HTERT RPE-1 (cell line): Measurements from ENCODE around the gene CD248.

Experiments
- in situ Hi-C: fragments of 300-500 bp; cut with MboI; formaldehyde crosslinking; loops from 4 replicates; pipeline ENCODE4 v1.14.3; 2020; ENCODE audit warnings: low sequenced_read_pairs

The CD248 gene

DNA sequence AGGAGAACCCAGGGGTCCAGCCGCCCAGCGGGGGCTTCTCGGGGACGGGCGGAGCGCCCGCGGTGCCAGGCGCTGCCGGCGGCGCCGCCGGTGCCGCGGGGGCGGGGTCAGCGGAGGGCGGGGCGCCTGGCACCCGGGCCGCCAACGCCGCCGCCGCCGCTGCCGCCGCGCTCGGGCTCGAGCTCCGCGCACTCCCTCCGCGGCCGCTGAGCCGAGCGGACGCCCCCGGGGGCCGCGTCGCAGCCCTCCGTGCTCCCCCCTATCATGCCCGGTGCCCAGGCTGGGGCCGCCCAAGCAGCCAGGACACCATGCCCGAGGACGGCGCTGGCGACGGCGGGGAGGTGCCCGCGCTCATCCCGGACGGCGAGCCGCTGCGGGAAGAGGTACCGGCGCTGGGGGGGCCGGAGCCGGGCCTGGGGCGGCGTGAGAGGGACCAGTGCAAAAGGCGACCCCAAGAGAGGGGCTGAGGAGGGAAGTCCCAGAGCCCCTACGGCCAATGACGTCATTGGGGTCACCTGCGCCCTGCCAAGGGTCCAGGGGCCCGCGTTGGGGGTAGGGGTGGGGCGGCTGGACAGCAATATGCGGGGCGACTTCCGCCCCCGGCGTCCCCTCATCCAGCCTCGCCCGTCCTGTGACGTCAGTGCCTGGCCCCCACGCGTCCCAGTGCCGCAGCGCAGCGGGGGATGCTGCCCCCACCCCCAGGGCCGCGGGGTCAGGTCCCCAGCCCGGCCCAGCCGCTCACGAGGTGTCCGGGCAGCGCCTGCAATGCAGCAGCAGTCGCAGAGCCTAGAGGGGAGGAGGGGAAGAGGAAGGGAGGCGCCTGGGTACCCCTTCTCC, 24.9 kb downstream of the CD248 start, which contains the start of gene TMEM151A:
Gene TMEM151A (plus strand): TSS at position 189 of the 837 bp plus-strand sequence. CDS start 120 bp downstream, at position 309.
- in situ Hi-C loops = no loop called here

GRCh38 chr11:66291303-66291705, 25.5 kb downstream of the CD248 start:
- in situ Hi-C loops = no loop called here

DNA sequence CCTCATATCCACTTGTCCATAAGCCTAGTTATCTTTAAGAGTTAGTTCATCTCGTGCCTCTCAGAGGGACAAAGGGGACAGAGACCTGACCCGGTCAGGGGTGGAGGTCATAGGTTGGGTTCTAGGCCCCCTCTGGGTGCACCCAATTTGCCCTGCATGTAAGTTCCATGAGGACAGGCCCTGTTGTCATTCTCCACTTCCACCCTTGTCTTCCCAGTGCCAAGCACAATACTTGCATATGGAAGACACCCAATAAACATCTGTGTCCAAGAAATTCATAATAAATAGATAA, 26.6 kb downstream of the CD248 start:
- in situ Hi-C loops = no loop called here

DNA sequence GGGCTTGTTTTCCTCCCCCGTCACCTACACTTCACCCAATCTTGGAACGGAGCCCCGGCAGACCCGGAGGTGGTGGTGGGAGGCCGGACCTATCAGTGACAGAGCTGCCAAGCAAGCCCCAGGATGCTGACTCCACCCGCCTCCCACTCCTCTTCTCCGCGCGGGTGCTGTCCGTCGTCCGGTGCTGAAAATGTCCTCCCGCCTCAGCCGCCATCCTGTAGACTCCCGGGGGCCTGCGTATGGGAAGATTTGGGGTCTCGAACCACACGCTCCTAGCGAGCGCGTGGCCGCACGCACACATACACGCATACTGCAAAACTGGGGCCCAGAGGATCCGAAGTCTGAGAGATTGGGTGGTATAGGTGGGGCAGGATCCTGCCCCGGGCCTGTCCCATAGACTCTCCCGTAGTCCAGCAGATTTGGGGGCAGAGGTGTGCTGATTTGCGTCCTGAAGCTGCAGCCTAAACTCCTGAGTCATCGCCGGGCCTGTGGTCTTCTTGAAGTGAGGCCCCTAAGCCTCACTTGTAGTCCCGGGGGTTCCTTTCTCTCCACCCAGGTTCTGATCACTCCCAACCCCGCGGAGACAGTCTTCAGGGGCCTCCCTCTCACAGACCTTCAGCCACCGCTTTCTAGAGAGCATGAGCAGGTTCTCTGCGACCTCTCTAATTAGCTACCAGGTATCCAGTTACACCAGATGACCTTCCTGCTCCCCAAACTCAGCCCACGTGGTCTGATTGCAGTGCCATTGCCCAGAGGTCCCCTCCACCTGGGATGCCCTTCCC, 27.1 kb downstream of the CD248 start:
- in situ Hi-C loops = no loop called here

- in situ Hi-C loops = no loop called here
These were observed 27.9 kb downstream of the CD248 start, which contains the start of gene YIF1A for GRCh38 chr11:66288671-66289547. TSS of gene YIF1A (minus strand) at chr11:66289143. CDS start at chr11:66288985, 158 bp downstream.

GRCh38 chr11:66287889-66288670, 28.8 kb downstream of the CD248 start:
- in situ Hi-C loops = no loop called here

DNA sequence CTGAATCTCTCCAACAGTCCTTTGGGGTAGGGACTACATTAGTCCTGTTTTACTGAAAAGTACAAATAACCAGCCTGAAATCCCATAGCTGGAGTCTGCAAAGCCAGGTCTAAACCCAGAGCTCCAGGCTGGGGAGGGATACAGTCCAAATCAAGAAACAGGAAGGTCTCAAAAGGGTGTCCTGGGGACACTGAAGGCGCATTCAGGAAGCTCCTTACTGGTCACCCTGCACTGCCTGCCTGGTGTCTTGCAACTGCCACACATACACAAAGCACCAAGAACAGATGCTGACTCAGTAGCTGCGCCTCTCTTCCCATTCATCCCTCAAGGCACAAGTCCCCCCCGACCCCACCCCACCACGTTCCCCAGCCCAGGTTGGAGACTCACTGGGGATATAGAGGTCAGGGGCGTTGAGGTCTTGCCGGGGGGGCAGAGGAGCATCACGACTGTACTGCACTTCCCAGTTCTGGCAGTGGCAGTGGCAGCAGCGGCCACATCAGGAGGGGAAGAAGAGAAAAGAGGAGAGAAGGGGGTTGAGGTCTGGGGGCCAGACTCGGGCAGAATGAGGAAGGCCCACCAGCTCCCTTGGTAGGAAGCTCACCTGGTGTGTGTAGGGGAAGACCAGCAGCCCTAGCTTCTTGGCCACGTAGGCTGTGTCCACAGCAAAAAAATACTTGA, 29.5 kb downstream of the CD248 start:
- in situ Hi-C loops = no loop called here

DNA sequence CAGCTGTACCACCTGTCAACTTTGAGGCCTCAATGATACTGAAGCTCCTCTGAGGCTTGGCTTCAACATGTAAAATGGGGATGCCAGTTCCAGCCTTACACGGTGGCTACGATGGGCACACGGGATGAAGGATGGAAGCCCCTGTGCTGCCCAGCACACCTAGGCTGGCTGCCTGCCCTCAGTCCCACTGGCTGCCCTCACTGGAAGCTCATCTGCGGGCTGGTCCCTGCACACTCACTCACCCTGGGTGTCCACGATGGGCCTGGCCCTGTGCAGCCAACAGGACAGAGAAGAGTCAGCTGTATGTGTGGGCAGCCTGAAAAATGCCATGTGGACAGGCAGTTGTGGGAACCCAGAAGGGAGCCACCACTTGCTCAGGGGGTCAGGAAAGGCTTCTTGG, 30.1 kb downstream of the CD248 start:
- in situ Hi-C loops = no loop called here

DNA sequence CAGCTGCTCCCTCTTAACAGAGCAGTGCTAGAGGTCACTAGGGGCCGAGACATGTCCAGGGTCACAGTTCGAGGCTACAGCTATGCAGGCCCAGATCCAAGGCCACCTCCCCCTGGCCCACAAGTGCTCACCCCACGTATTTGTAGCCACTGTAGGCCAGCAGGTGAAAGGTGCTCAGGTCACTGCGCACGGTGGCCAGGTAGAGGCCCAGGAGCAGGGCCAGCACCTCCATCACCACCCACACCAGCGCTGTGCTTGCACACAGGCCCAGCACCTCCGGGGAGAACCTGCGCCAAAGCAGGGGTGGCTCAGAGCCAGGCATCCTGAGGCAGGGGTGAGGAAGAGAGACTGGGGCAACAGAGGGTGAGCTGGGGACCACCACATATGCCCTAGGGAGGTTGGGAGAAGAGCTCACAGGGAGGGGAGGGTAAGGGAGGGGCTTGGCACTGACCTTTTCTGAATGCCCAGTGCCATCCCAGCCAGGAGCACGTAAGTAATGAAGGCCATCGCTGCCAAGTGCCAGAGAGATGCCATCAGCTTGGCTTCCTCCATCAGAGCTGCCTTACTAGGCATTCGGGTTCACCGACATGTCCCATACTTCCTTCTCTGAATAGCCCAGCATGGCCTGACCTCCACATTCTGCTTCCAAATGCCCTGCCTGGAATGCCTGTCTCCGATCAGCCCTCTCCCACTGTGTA, 31.4 kb downstream of the CD248 start:
- in situ Hi-C loops = no loop called here

- in situ Hi-C loops = no loop called here
These were observed 32.2 kb downstream of the CD248 start for GRCh38 chr11:66284526-66285078.

GRCh38 chr11:66283461-66284105, 33.3 kb downstream of the CD248 start:
- in situ Hi-C loops = no loop called here

GRCh38 chr11:66282468-66283455, 34.1 kb downstream of the CD248 start:
- in situ Hi-C loops = no loop called here

GRCh38 chr11:66281776-66282467, 34.9 kb downstream of the CD248 start:
- in situ Hi-C loops = no loop called here

- in situ Hi-C loops = no loop called here
These were observed 35.8 kb downstream of the CD248 start for GRCh38 chr11:66281001-66281400.

GRCh38 chr11:66280428-66280827, 36.4 kb downstream of the CD248 start:
- in situ Hi-C loops = no loop called here

DNA sequence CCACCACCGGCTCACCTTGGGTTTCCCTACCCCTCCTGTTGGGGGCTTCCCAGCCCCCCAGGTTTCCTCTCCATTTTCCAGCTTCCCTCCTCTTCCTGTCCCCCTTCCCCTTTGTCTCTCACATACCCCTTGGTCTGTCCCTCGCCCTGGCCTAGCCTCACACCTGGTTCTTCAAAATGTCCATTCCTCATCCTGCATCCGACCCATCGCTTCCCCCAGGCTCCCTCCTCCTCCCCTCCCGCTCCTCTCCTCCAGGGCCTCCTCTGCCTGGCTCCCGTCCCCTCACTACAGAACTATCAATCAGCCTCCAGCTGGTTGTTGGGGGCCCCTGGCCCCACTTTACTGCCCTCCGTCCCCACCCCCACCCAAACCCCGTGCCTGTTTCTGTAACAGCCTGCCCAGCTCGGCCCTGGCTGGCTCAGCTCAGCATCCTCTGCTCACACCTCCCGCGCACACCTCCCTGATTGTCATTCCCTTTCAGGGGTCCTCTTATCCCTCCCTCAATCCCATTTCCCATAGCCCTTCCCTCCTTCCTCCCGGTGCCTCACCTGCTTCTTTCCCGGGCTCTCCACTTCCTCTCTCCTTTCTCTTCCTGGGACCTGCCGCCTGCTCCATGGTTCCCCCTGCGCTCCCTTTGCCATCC, 37.6 kb downstream of the CD248 start:
- in situ Hi-C loops = no loop called here
